Gastroesophageal sphincter (tissue), 4 donors: ENCODE measurements around the gene VPS37C. TPM values are rescaled to one million over a fixed set of nuclear protein-coding genes. Genes with fewer than 3 reads are reported as not detected.

ENCODE experiments used
- ATAC-seq: fragments of 150-250 bp; one replicate; pipeline ENCODE4 v1.9.1; 2016; ENCODE audit warnings: mild to moderate bottlenecking, moderate library complexity
- H3K27ac ChIP-seq, 4 donors: fragments of 200-600 bp; sonication (generic) in 3 of 4; 1 replicate in 3 of 4; 2 replicates in 1 of 4; pipeline ENCODE4 v1.5.1; 2016 to 2019
- H3K27me3 ChIP-seq: fragments of 200-600 bp; sonication (generic); one replicate; pipeline ENCODE4 v1.5.1; 2019
- H3K36me3 ChIP-seq, 2 donors: fragments of 200-600 bp; sonication (generic); one replicate each; pipeline ENCODE4 v1.5.1; 2019; ENCODE audit warnings: control low read depth in 1 of 2
- H3K4me1 ChIP-seq, 3 donors: fragments of 200-600 bp; sonication (generic); 1 replicate in 2 of 3; 2 replicates in 1 of 3; pipeline ENCODE4 v1.5.1; 2016 to 2019; ENCODE audit warnings: control low read depth in 2 of 3
- H3K4me3 ChIP-seq, 2 donors: fragments of 200-600 bp; sonication (generic); one replicate each; pipeline ENCODE4 v1.5.1; 2019; ENCODE audit warnings: mild to moderate bottlenecking in 1 of 2, moderate library complexity in 1 of 2
- H3K9me3 ChIP-seq, 3 donors: fragments of 200-600 bp; sonication (generic); one replicate each; pipeline ENCODE4 v1.5.1; 2017 to 2019; ENCODE audit warnings: control low read depth in 2 of 3
- EP300 ChIP-seq: sonication (generic); formaldehyde crosslinking; IDR thresholded peaks from one replicate; pipeline ENCODE4 v1.6.1; 2017; ENCODE audit warnings: antibody characterized with exemption, mild to moderate bottlenecking
- POLR2A ChIP-seq, 2 donors: fragments of 450-650 bp; IDR thresholded peaks; one replicate each; pipeline ENCODE4 v1.6.1; 2017; ENCODE audit warnings: antibody characterized with exemption in 2 of 2, mild to moderate bottlenecking in 2 of 2, moderate library complexity in 1 of 2
- POLR2AphosphoS5 ChIP-seq: sonication (generic); formaldehyde crosslinking; IDR thresholded peaks from one replicate; pipeline ENCODE4 v1.6.1; 2017; ENCODE audit warnings: antibody characterized with exemption
- WGBS, 2 donors: methylation state at CpG; one replicate each; pipeline ENCODE4 v1.1.5; 2018; ENCODE audit warnings: low coverage in 1 of 2; 5-methylcytosine and 5-hydroxymethylcytosine counted together
- total RNA-seq, 4 donors: library from RNA; depleted of rRNA; stranded (reverse); fragments of >200 nt; gene quantifications; one replicate each; pipeline ENCODE4 v1.1.0, GENCODE V29; 2016
- TF ChIP-seq, protein P1 (sequence below), 4 experiments: fragments of 200-600 bp in 2 of 4; fragments of 450-650 bp in 2 of 4; sonication (generic) in 1 of 4; IDR thresholded peaks; one replicate each; pipeline ENCODE4 v1.5.1; 2017 to 2019; ENCODE audit warnings: antibody characterized with exemption in 4 of 4, mild to moderate bottlenecking in 2 of 4, moderate library complexity in 2 of 4

Gene VPS37C
- total RNA-seq, 4 donors from 2014 or later = 19.1 to 41.9 (median 25.5) TPM

DNA sequence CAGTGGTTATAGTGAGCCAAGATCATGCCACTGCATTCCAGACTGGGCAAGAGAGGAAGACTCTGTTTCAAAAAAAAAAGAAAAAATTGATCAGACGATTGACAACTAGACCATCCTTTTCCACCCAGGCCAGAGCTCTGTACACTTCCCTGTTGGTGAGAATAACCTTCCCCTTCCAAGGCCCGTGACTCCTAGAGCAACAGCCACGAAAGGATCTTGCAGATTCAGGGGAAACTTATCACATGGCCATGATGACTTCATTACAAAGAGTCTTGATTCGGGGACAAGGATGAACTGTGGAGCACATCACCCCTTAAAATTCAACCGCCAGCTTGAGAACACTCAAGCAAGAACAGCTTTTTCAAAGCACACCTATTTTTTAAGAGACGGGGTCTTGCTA is 48.7 kb downstream of the VPS37C start:
- TF ChIP-seq, protein P1, sequence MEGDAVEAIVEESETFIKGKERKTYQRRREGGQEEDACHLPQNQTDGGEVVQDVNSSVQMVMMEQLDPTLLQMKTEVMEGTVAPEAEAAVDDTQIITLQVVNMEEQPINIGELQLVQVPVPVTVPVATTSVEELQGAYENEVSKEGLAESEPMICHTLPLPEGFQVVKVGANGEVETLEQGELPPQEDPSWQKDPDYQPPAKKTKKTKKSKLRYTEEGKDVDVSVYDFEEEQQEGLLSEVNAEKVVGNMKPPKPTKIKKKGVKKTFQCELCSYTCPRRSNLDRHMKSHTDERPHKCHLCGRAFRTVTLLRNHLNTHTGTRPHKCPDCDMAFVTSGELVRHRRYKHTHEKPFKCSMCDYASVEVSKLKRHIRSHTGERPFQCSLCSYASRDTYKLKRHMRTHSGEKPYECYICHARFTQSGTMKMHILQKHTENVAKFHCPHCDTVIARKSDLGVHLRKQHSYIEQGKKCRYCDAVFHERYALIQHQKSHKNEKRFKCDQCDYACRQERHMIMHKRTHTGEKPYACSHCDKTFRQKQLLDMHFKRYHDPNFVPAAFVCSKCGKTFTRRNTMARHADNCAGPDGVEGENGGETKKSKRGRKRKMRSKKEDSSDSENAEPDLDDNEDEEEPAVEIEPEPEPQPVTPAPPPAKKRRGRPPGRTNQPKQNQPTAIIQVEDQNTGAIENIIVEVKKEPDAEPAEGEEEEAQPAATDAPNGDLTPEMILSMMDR (IDR thresholded peaks at IDR 0.05) = no peak
- TF ChIP-seq POLR2A (IDR thresholded peaks at IDR 0.05) (no peak), EP300 (no peak), POLR2AphosphoS5 (no peak)
- 82 to 90% methylated on average over 4 to 6 of the region's 6 CpGs for WGBS, 2 donors
- no peaks in the 10 kb centered on the region for H3K9me3 ChIP-seq

DNA sequence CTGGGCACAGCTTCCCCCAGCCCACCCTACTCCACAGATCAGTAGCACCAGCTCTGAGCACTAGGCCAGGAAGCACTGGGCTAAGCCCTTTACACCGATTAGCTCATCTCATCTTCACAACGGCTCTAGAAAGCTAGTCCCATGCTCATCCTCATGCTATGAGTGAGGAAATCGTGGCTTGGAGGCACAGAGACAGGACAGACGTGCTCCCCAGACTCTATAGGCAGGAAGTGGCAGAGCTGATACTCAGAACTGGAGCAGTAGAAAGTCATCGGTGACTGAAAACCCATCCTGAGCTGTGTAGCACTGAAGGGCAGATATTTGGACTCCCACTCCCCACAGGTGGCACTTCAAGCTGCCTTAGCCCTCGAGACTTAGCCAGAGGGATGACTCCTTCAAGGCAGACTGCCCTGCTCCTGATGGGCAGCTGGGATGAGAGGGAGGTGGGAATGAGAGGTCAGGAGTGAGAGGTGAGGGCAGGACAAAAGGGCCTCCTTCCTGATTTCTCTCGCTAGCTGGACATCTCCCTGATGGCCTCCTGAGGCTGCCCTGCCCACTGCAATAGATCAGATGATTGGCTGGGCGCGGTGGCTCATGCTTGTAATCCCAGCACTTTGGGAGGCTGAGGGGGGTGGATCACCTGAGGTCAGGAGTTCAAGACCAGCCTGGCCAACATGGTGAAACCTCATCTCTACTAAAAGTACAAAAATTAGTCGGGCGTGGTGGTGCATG is 49.3 kb downstream of the VPS37C start:
- Histone ChIP-seq H3K27me3 (no peaks in the 10 kb centered on the region), H3K36me3 (peaks cover 0 to 10% of the 10 kb centered on the region in 2 donors), H3K9me3 (no peaks in the 10 kb centered on the region), H3K4me3 (no peak overlapping the region), H3K27ac (no peak overlapping the region), H3K4me1 (no peaks in the 10 kb centered on the region)
- no peak for ATAC-seq
- TF ChIP-seq POLR2A (IDR thresholded peaks at IDR 0.05) (no peak), POLR2AphosphoS5 (no peak), EP300 (no peak)
- TF ChIP-seq, protein P1 (IDR thresholded peaks at IDR 0.05) = no peak
- WGBS, 2 donors = 67 to 90% methylated on average over 2 to 3 of the region's 11 CpGs

More for the DNA sequence above, 48.7 kb downstream of the VPS37C start:
- peaks cover 0 to 10% of the 10 kb centered on the region in 2 donors for H3K36me3 ChIP-seq
- no peak for ATAC-seq
- no peaks in the 10 kb centered on the region for H3K4me1 ChIP-seq
- H3K27me3 ChIP-seq = no peaks in the 10 kb centered on the region
- H3K27ac ChIP-seq = no peak overlapping the region
- H3K4me3 ChIP-seq = no peak overlapping the region

DNA sequence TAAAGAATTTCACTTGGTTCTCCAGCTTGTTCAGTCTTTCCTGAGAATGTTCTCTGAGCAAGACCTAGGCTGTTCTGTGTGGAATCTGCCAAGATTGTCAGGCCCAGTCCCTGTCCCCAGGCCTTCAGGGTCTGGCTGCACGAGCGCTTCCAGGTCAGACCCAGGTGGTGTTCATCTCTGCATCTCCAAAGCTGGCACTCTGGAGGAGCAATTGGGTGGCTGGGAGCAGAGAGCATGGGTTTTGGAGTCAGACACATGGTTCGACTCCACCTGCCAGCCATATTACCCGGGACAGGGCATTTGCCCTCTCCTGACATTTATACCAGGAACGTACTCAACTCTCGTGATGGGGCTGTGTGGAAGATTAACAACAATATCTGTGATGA is 50.2 kb downstream of the VPS37C start:
- H3K27ac ChIP-seq = no peak overlapping the region
- no peaks in the 10 kb centered on the region for H3K4me1 ChIP-seq
- no peaks in the 10 kb centered on the region for H3K27me3 ChIP-seq
- no peaks in the 10 kb centered on the region for H3K9me3 ChIP-seq
- WGBS, 2 donors = 82% methylated on average over 4 of the region's 6 CpGs; no CpG with 5 or more reads in 1 of the 2 donors
- TF ChIP-seq POLR2AphosphoS5 (no peak), EP300 (no peak), POLR2A (IDR thresholded peaks at IDR 0.05) (no peak)
- TF ChIP-seq, protein P1 (IDR thresholded peaks at IDR 0.05) = no peak
- no peak overlapping the region for H3K4me3 ChIP-seq
- ATAC-seq = no peak
- H3K36me3 ChIP-seq = peaks cover 0 to 10% of the 10 kb centered on the region in 2 donors

DNA sequence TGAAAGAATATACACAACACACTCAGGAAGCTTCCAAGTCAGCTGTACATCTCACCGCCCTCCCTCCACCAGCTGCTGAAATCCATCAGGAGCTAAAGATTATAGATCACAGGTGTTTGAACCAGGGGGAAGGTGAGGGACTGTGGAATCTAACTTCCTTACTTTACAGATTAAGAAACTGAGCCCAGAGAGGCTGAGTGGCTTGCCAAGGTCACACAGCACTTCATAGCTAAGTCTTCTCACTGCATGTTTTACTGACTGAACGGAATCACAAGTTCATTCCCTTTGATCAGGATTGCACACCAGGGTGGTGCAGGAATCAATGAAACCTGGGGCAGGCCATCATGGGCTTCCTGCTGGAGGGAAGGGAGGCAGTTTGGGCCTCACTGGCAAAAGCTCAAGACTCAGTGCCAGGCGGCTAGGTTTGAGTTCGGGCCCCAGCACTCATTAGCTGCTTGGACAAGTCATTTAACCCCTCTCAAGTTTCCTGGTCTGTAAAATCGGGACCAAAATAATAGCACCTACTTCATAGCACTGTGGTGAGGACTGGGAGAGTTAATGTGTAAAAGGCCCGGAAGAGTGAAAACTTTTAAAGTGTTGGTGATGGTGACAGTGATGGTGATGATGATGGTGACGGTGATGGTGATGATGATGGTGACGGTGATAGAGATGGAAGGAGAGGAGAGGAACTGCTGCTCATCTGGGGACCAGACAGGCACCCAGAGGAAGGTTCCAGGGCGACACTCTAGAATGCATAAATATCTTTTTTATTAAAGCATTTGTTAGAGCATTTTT is 50.8 kb downstream of the VPS37C start:
- Histone ChIP-seq H3K4me1 (no peaks in the 10 kb centered on the region), H3K9me3 (no peaks in the 10 kb centered on the region), H3K36me3 (peaks cover 0 to 10% of the 10 kb centered on the region in 2 donors), H3K27ac (no peak overlapping the region), H3K27me3 (no peaks in the 10 kb centered on the region), H3K4me3 (no peak overlapping the region)
- ATAC-seq = no peak
- TF ChIP-seq, protein P1 (IDR thresholded peaks at IDR 0.05) = no peak
- TF ChIP-seq POLR2A (IDR thresholded peaks at IDR 0.05) (no peak), EP300 (no peak), POLR2AphosphoS5 (no peak)
- 78 to 93% methylated on average over 5 to 9 of the region's 9 CpGs for WGBS, 2 donors
